HG02870 (cell line): ENCODE measurements around the gene PRKAR1A.
"Not testable (repeated sequence)": the region's sequence is repeated elsewhere in the genome, so short reads cannot be mapped to it uniquely, and the experiment has no call there.

Source experiments
- ATAC-seq: cut with Tn5 transposase; IDR thresholded peaks from one replicate; pipeline ENCODE4 v1.9.1; 2021; ENCODE audit warnings: mild to moderate bottlenecking, moderate library complexity; ENCODE audit not compliant: unreplicated experiment

PRKAR1A gene

GRCh38 chr17:68511254-68511670 is 968 bp upstream of the PRKAR1A start:
- no peak for ATAC-seq

- peak; percentile 45 for ATAC-seq
Measured at GRCh38 chr17:68511671-68512246, 471 bp upstream of the PRKAR1A start.

- no peak for ATAC-seq
Measured at GRCh38 chr17:68512960-68513474, 787 bp downstream of the PRKAR1A start.

GRCh38 chr17:68513932-68514331 is 1.7 kb downstream of the PRKAR1A start:
- ATAC-seq = no peak

- no peak for ATAC-seq
Measured at GRCh38 chr17:68514831-68515635, 2.8 kb downstream of the PRKAR1A start.

- no peak for ATAC-seq
Measured at GRCh38 chr17:68516732-68517131, 4.5 kb downstream of the PRKAR1A start.

- ATAC-seq = not testable (repeated sequence)
Measured at GRCh38 chr17:68517605-68518004, 5.4 kb downstream of the PRKAR1A start.

- no peak for ATAC-seq
Measured at GRCh38 chr17:68518063-68518815, 6.0 kb downstream of the PRKAR1A start.

GRCh38 chr17:68519051-68519450 is 6.8 kb downstream of the PRKAR1A start:
- not testable (repeated sequence) for ATAC-seq

- ATAC-seq = no peak
Measured at GRCh38 chr17:68519911-68520310, 7.7 kb downstream of the PRKAR1A start.

- ATAC-seq = no peak
Measured at GRCh38 chr17:68522266-68522665, 10.0 kb downstream of the PRKAR1A start.

- ATAC-seq = no peak
Measured at GRCh38 chr17:68526548-68526947, 14.3 kb downstream of the PRKAR1A start.

GRCh38 chr17:68527314-68527713 is 15.1 kb downstream of the PRKAR1A start:
- ATAC-seq = no peak

- ATAC-seq = no peak
Measured at GRCh38 chr17:68531252-68531651, 19.0 kb downstream of the PRKAR1A start.

GRCh38 chr17:68532826-68533225 is 20.6 kb downstream of the PRKAR1A start:
- no peak for ATAC-seq

- ATAC-seq = no peak
Measured at GRCh38 chr17:68533887-68534694, 21.9 kb downstream of the PRKAR1A start.

- ATAC-seq = no peak
Measured at GRCh38 chr17:68534695-68535088, 22.5 kb downstream of the PRKAR1A start.

GRCh38 chr17:68535922-68536321 is 23.7 kb downstream of the PRKAR1A start:
- ATAC-seq = no peak

GRCh38 chr17:68539548-68540467 is 27.6 kb downstream of the PRKAR1A start:
- no peak for ATAC-seq

- no peak for ATAC-seq
Measured at GRCh38 chr17:68540981-68541380, 28.8 kb downstream of the PRKAR1A start.
